ENCODE results near the gene MEX3D. TPM values are rescaled to one million over a fixed set of nuclear protein-coding genes. Genes with fewer than 3 reads are reported as not detected.

The MEX3D gene
- total RNA-seq, 4 donors from 2014 or later, result 18.8 to 47.8 (median 28.7) TPM

DNA sequence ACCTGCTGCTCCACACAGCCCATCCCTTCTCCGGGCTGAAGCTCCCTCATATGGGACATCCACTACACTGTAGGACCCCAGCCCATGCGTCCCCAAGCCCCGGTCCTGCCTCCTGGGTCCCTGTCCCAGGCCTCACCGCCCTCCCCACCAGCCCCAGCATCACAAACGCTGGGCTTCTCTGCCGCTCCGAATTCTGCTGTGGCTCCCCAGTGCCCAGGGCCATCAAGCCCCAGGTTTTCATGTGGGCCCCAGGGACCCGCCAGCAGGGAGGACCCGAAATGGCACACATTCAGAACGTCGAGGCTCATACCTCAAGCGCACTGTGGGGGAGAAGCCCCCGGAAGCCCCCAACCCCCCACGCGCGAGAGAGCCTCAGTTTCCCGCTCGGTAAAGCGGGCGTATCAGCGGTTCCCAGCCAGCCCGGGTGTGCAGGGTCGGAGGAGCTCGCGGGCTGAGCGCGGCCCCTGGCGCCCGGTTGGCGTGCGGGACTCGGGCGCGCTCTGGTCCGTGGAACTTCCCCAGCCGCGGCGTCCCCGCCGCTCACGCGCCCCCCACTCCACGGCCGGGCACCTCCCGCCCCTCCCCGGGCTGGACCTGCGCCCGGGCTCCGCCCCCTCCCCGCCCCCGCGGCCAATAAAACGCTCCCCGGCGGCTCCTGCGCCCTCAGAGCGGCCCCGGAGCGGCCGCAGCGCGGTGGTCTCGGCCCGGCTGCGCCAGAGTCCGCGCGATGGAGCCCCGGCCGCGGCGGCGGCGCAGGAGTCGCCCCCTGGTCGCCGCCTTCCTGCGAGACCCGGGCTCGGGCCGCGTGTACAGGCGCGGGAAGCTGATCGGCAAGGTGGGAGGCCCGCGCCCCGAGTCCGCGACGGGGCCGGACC lies 44.5 kb downstream of the MEX3D start, which contains the start of gene PLK5:
TSS of gene PLK5 (plus strand) at position 666 of the 875 bp plus-strand sequence. CDS start 2,920 bp downstream, outside the sequence.
- no peak for ATAC-seq
- TF ChIP-seq, protein P1, sequence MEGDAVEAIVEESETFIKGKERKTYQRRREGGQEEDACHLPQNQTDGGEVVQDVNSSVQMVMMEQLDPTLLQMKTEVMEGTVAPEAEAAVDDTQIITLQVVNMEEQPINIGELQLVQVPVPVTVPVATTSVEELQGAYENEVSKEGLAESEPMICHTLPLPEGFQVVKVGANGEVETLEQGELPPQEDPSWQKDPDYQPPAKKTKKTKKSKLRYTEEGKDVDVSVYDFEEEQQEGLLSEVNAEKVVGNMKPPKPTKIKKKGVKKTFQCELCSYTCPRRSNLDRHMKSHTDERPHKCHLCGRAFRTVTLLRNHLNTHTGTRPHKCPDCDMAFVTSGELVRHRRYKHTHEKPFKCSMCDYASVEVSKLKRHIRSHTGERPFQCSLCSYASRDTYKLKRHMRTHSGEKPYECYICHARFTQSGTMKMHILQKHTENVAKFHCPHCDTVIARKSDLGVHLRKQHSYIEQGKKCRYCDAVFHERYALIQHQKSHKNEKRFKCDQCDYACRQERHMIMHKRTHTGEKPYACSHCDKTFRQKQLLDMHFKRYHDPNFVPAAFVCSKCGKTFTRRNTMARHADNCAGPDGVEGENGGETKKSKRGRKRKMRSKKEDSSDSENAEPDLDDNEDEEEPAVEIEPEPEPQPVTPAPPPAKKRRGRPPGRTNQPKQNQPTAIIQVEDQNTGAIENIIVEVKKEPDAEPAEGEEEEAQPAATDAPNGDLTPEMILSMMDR (IDR thresholded peaks at IDR 0.05), result peak in 1 of 4 experiments; percentile 37
- TF ChIP-seq EP300 (IDR thresholded peaks at IDR 0.05) (no peak), POLR2A (IDR thresholded peaks at IDR 0.05) (no peak), POLR2AphosphoS5 (IDR thresholded peaks at IDR 0.05) (no peak)
- Histone ChIP-seq H3K36me3 (no peaks in the 10 kb centered on the region), H3K4me1 (peaks cover 0 to 12% (median 0%) of the 10 kb centered on the region in 3 donors), H3K27ac (no peak within 1 kb of the TSS), H3K27me3 (peaks cover 72% of the 10 kb centered on the region), H3K4me3 (peak within 1 kb of the TSS in 1 of 2 donors; percentile 43), H3K9me3 (no peaks in the 10 kb centered on the region)
- 33 to 40% methylated on average over 1 to 3 of the region's 92 CpGs for WGBS, 2 donors (ENCODE audit: low coverage in 1 of 2)

DNA sequence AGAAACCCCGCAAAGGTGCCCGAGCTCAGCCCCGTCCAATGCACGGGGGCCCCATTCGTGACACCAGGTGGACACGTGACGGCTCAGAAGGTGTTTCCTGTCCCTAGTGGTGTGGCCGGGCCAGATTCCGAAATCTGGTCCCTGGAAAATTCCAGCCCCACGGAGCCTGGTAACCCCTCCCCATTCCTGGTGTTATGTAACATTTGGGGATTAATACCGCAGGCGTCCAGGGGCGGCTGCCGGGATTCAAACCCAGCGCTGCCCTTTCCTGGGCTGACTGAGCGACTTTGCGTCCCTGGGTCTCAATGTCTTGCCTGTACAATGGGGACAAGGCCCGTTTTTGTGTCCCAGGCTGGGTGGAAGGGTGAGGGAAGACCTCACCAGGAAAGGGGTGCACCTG lies 45.3 kb downstream of the MEX3D start:
- Histone ChIP-seq H3K4me1 (peaks cover 0 to 12% (median 0%) of the 10 kb centered on the region in 3 donors), H3K4me3 (no peak overlapping the region), H3K27me3 (peaks cover 69% of the 10 kb centered on the region), H3K36me3 (no peaks in the 10 kb centered on the region), H3K9me3 (no peaks in the 10 kb centered on the region), H3K27ac (no peak overlapping the region)
- TF ChIP-seq POLR2AphosphoS5 (IDR thresholded peaks at IDR 0.05) (no peak), POLR2A (IDR thresholded peaks at IDR 0.05) (no peak), EP300 (IDR thresholded peaks at IDR 0.05) (no peak)
- TF ChIP-seq, protein P1 (IDR thresholded peaks at IDR 0.05), result no peak
- no peak for ATAC-seq
- no CpG with 5 or more reads among the region's 18 CpGs for WGBS, 2 donors (ENCODE audit: low coverage in 1 of 2)

DNA sequence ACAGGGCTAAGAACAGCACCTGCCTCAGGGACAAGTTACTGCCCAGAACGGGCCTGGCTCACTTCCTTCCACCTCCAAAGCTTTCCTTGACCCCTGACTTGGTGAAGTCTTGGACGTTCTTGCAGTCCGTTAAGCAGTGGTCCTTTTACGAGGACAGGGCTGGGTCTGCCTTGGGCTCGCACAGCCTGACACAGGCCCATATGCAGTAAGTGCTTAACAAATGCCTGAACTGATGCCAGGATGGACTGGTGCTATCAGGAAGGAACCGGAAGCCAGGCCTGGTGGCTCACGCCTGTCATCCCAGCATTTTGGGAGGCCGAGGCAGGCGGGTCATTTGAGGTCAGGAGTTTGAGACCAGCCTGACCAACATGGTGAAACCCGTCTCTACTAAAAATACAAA lies 46.1 kb downstream of the MEX3D start:
- Histone ChIP-seq H3K27me3 (peaks cover 61% of the 10 kb centered on the region), H3K9me3 (no peaks in the 10 kb centered on the region), H3K36me3 (no peaks in the 10 kb centered on the region), H3K4me1 (peaks cover 0 to 12% (median 0%) of the 10 kb centered on the region in 3 donors), H3K27ac (no peak overlapping the region), H3K4me3 (no peak overlapping the region)
- no peak for ATAC-seq
- no peak for TF ChIP-seq POLR2A (IDR thresholded peaks at IDR 0.05)
- TF ChIP-seq EP300 (IDR thresholded peaks at IDR 0.05), result no peak
- TF ChIP-seq POLR2AphosphoS5 (IDR thresholded peaks at IDR 0.05), result no peak
- TF ChIP-seq, protein P1 (IDR thresholded peaks at IDR 0.05), result no peak
- WGBS, 2 donors (ENCODE audit: low coverage in 1 of 2), result 80 to 81% methylated on average over 1 to 5 of the region's 10 CpGs

DNA sequence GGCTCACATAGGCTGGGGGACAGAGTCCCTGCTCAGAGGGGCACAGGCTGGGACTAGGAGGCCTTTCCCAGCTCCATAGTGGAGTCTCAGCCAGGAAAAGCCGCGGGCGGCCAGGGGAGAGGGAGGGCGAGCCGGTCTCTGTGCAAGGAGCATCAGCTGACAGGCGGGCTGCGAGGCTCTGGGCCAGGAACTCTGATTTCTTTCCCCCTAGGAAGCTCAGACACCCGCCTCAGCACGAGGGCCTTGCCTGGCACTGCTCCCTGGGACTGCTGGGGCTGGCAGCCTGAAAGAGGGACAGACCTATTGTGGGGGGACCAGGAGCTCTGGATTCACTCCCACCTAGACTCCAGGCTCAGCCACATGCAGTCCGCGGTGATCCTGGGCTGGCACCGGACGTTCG lies 46.5 kb downstream of the MEX3D start:
- 40% methylated on average over 5 of the region's 14 CpGs; no CpG with 5 or more reads in 1 of the 2 donors for whole genome bisulfite sequencing, 2 donors (ENCODE audit: low coverage in 1 of 2)
- no peaks in the 10 kb centered on the region for H3K9me3 ChIP-seq
- no peak overlapping the region for H3K4me3 ChIP-seq
- no peak overlapping the region for H3K27ac ChIP-seq
- TF ChIP-seq EP300 (IDR thresholded peaks at IDR 0.05), result no peak
- TF ChIP-seq POLR2AphosphoS5 (IDR thresholded peaks at IDR 0.05), result no peak
- TF ChIP-seq, protein P1 (IDR thresholded peaks at IDR 0.05), result no peak
- TF ChIP-seq POLR2A (IDR thresholded peaks at IDR 0.05), result no peak
- no peaks in the 10 kb centered on the region for H3K36me3 ChIP-seq
- ATAC-seq, result no peak
- peaks cover 59% of the 10 kb centered on the region for H3K27me3 ChIP-seq
- H3K4me1 ChIP-seq, result peaks cover 0 to 12% (median 0%) of the 10 kb centered on the region in 3 donors

All from gastroesophageal sphincter (tissue), 4 donors.